Panc1 (cell line): Measurements from ENCODE around the gene WDFY3.

Experiments
- REST ChIP-seq, 2 experiments: IDR thresholded peaks; 2 replicates each; pipeline ENCODE4 v1.6.1; 2011 to 2012; ENCODE audit warnings: low read depth in 2 of 2, control low read depth in 1 of 2, low read length in 1 of 2, mild to moderate bottlenecking in 1 of 2, moderate library complexity in 1 of 2; ENCODE audit not compliant: insufficient read depth in 1 of 2
- SIN3A ChIP-seq: IDR thresholded peaks from 2 replicates; pipeline ENCODE4 v1.6.1; 2012; ENCODE audit warnings: low read depth, mild to moderate bottlenecking, low read length, moderate library complexity, borderline replicate concordance; ENCODE audit not compliant: insufficient read depth
- TF ChIP-seq, protein P1 (sequence below): fragments of 450-650 bp; IDR thresholded peaks from 2 replicates; pipeline ENCODE4 v1.5.1; 2017; ENCODE audit warnings: mild to moderate bottlenecking

- TF ChIP-seq, protein P1, sequence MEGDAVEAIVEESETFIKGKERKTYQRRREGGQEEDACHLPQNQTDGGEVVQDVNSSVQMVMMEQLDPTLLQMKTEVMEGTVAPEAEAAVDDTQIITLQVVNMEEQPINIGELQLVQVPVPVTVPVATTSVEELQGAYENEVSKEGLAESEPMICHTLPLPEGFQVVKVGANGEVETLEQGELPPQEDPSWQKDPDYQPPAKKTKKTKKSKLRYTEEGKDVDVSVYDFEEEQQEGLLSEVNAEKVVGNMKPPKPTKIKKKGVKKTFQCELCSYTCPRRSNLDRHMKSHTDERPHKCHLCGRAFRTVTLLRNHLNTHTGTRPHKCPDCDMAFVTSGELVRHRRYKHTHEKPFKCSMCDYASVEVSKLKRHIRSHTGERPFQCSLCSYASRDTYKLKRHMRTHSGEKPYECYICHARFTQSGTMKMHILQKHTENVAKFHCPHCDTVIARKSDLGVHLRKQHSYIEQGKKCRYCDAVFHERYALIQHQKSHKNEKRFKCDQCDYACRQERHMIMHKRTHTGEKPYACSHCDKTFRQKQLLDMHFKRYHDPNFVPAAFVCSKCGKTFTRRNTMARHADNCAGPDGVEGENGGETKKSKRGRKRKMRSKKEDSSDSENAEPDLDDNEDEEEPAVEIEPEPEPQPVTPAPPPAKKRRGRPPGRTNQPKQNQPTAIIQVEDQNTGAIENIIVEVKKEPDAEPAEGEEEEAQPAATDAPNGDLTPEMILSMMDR, result no peak
- TF ChIP-seq REST (IDR thresholded peaks at IDR 0.05; ENCODE audit: insufficient read depth in 1 of 2, low read depth in 2 of 2, low read length in 1 of 2) (no peak), SIN3A (no peak)
Measured at GRCh38 chr4:84689197-84689596, 277.3 kb downstream of the WDFY3 start.
